ENCODE results near the gene SCP2D1. TPM values are rescaled to one million over a fixed set of nuclear protein-coding genes. Genes with fewer than 3 reads are reported as not detected.

SCP2D1 gene
- total RNA-seq = not detected in 2 replicates

GRCh38 chr20:18813483-18813882 is at the start of gene SCP2D1:
SCP2D1 (plus strand) TSS chr20:18813783; CDS start chr20:18813816, 33 bp downstream.

Other genes starting within 250 kb of the SCP2D1 start
- gene SMIM26, start 246.4 kb upstream of the SCP2D1 start, total RNA-seq = 105 and 169 TPM in 2 replicates
- 64.4 and 80.4 TPM in 2 replicates for gene DTD1, start 225.7 kb upstream of the SCP2D1 start, total RNA-seq

Data from bronchial smooth muscle cell (primary cell).